GM12878 (cell line): ENCODE results near the gene IFNA13. TPM values are rescaled to one million over a fixed set of nuclear protein-coding genes. Genes with fewer than 3 reads are reported as not detected.

Experiments used
- ATAC-seq: fragments of 200-7000 bp; cut with Tn5 transposase; 3 replicates; pipeline ENCODE4 v1.9.1; 2020; ENCODE audit warnings: mild to moderate bottlenecking, moderate library complexity
- BruUV-seq: library from RNA; stranded (reverse); fragments of 400-500 nt; replicated peaks from 2 replicates; lab custom pipeline; 2021; lab: Mats Ljungman, UMichigan
- CTCF ChIA-PET: fragments of 300-600 bp; sonication (Branson Sonifier 250); formaldehyde crosslinking; extraction: SDS; loops from one replicate; lab custom pipeline; 2021; ENCODE audit warnings: inconsistent platforms; lab: Yijun Ruan, JAX
- POLR2A ChIA-PET: fragments of 350-600 bp; formaldehyde crosslinking; extraction: SDS; loops from one replicate; lab custom pipeline; 2021; ENCODE audit warnings: inconsistent platforms; lab: Charles Lee
- RAD21 ChIA-PET: fragments of 300-600 bp; sonication (Branson Sonifier 250); formaldehyde crosslinking; loops from one replicate; lab custom pipeline; 2023; ENCODE audit warnings: antibody characterized with exemption; ENCODE audit not compliant: unreplicated experiment; lab: Charles Lee
- SMC1A ChIA-PET: fragments of 300-600 bp; sonication (Branson Sonifier 250); formaldehyde crosslinking; loops from one replicate; lab custom pipeline; 2023; ENCODE audit not compliant: unreplicated experiment, uncharacterized antibody; lab: Charles Lee
- DNase-seq: peaks from one replicate; pipeline ENCODE4 v3.0.0-alpha.2; 2011; ENCODE audit warnings: low read depth, low spot score
- FAIRE-seq: peaks from 3 replicates; lab custom pipeline; 2011; peaks lifted over from hg19 to GRCh38; lab: Jason Lieb, UNC
- H2AFZ ChIP-seq: 2 replicates; pipeline ENCODE4 v1.6.0; 2011; ENCODE audit warnings: low read depth, low read length, control low read depth; ENCODE audit not compliant: control insufficient read depth
- H3K27ac ChIP-seq: 2 replicates; pipeline ENCODE4 v1.5.1; 2011; ENCODE audit warnings: control low read depth; ENCODE audit not compliant: control insufficient read depth, insufficient read depth
- H3K27me3 ChIP-seq, 2 experiments: replicated peaks in 1 of 2; 2 replicates each; pipeline versions ENCODE4 v1.6.0 to v1.6.1; 2011; ENCODE audit warnings: low read length in 1 of 2; ENCODE audit not compliant: control insufficient read depth in 2 of 2, insufficient read depth in 2 of 2
- H3K36me3 ChIP-seq, 2 experiments: 2 replicates each; pipeline ENCODE4 v1.5.1; 2011; ENCODE audit warnings: low read length in 1 of 2; ENCODE audit not compliant: control insufficient read depth in 2 of 2, insufficient read depth in 2 of 2
- H3K4me1 ChIP-seq: 2 replicates; pipeline ENCODE4 v1.6.1; 2011; ENCODE audit warnings: mild to moderate bottlenecking, low read length, moderate library complexity, mixed read lengths; ENCODE audit not compliant: control insufficient read depth, insufficient read depth
- H3K4me2 ChIP-seq: 2 replicates; pipeline ENCODE4 v1.6.0; 2011; ENCODE audit warnings: control low read depth; ENCODE audit not compliant: control insufficient read depth, insufficient read depth
- H3K4me3 ChIP-seq: fragments of 200-600 bp; sonication (generic); 2 replicates; pipeline ENCODE4 v1.5.1; 2016
- H3K79me2 ChIP-seq: 2 replicates; pipeline ENCODE4 v1.6.0; 2011; ENCODE audit warnings: low read length; ENCODE audit not compliant: control insufficient read depth, insufficient read depth
- H3K9ac ChIP-seq: 2 replicates; pipeline ENCODE4 v1.8.0; 2011; ENCODE audit warnings: low read length, control low read depth, mixed read lengths; ENCODE audit not compliant: control insufficient read depth, insufficient read depth
- H3K9me3 ChIP-seq: replicated peaks from 3 replicates; pipeline ENCODE4 v1.5.1; 2011; ENCODE audit warnings: mild to moderate bottlenecking, low read length; ENCODE audit not compliant: control insufficient read depth, insufficient read depth
- H4K20me1 ChIP-seq: 2 replicates; pipeline ENCODE4 v1.6.0; 2011; ENCODE audit not compliant: control insufficient read depth, insufficient read depth
- ATF7 ChIP-seq: fragments of 450-650 bp; IDR thresholded peaks from 2 replicates; pipeline ENCODE4 v1.6.1; 2016; ENCODE audit warnings: low read depth, mild to moderate bottlenecking
- CBX5 ChIP-seq: sonication (generic); IDR thresholded peaks from 2 replicates; pipeline ENCODE4 v1.6.1; 2016; ENCODE audit warnings: low read depth, moderate library complexity, mild to moderate bottlenecking, inconsistent platforms
- CEBPB ChIP-seq, 2 experiments: fragments of 150-350 bp in 1 of 2; IDR thresholded peaks; 2 replicates each; pipeline ENCODE4 v1.6.1; 2012 to 2014; ENCODE audit warnings: low read depth in 2 of 2, low read length in 2 of 2, borderline replicate concordance in 1 of 2, inconsistent platforms in 1 of 2
- FOXK2 ChIP-seq: fragments of 450-650 bp; IDR thresholded peaks from 2 replicates; pipeline ENCODE4 v1.6.1; 2017; ENCODE audit warnings: mild to moderate bottlenecking, moderate library complexity
- IRF4 ChIP-seq: IDR thresholded peaks from 2 replicates; pipeline ENCODE4 v1.6.1; 2011; ENCODE audit warnings: low read depth, low read length
- NBN ChIP-seq: fragments of 450-650 bp; IDR thresholded peaks from 2 replicates; pipeline ENCODE4 v1.6.1; 2016
- RB1 ChIP-seq: fragments of 450-650 bp; formaldehyde crosslinking; IDR thresholded peaks from 2 replicates; pipeline ENCODE4 v1.6.1; 2017; ENCODE audit warnings: mild to moderate bottlenecking, borderline replicate concordance
- RUNX3 ChIP-seq: IDR thresholded peaks from 2 replicates; pipeline ENCODE4 v1.6.1; 2012; ENCODE audit warnings: low read length, inconsistent platforms
- SMARCA5 ChIP-seq: fragments of 450-650 bp; IDR thresholded peaks from 2 replicates; pipeline ENCODE4 v1.6.1; 2017; ENCODE audit warnings: mild to moderate bottlenecking
- SPI1 ChIP-seq: IDR thresholded peaks from 2 replicates; pipeline ENCODE4 v1.6.1; 2011; ENCODE audit warnings: low read depth, mild to moderate bottlenecking, low read length, moderate library complexity, borderline replicate concordance; ENCODE audit not compliant: insufficient read depth
- ZNF207 ChIP-seq: fragments of 450-650 bp; IDR thresholded peaks from 2 replicates; pipeline ENCODE4 v1.6.1; 2014; ENCODE audit warnings: antibody characterized with exemption, mild to moderate bottlenecking, borderline replicate concordance
- WGBS: methylation state at CpG from one replicate; pipeline ENCODE4 v1.1.6; 2016; ENCODE audit warnings: low lambda C conversion rate; ENCODE audit not compliant: insufficient replicate concordance, insufficient coverage; ENCODE audit errors: missing lambda C conversion rate; 5-methylcytosine and 5-hydroxymethylcytosine counted together
- in situ Hi-C: fragments of 300-500 bp; cut with MboI; formaldehyde crosslinking; loops from 9 replicates; pipeline ENCODE4 v1.14.3; 2018; ENCODE audit warnings: mixed read lengths
- intact Hi-C: fragments of 100-400 bp; cut with micrococcal nuclease; formaldehyde crosslinking; loops from one replicate; pipeline ENCODE4 v1.14.2; 2022; ENCODE audit not compliant: unreplicated experiment
- polyA plus RNA-seq, 11 experiments: library from polyadenylated mRNA; depleted of rRNA in 4 of 11; unstranded in 6 of 11; stranded (reverse) in 5 of 11; fragments of >200 nt; fragmentation: Nextera tagmentation in 4 of 11; fragmentation: Illumina TruSeq in 1 of 11; extraction: Ambion mirVana in 4 of 11; extraction: Trizol in 1 of 11; gene quantifications; 1 replicate in 1 of 11; 2 replicates in 10 of 11; pipeline versions ENCODE4 v1.2.1 to v1.2.3, GENCODE V29; 2011 to 2016; ENCODE audit warnings: inconsistent platforms in 2 of 11, missing spikeins in 2 of 11, low read depth in 1 of 11
- total RNA-seq, 4 experiments: library from RNA; depleted of rRNA in 3 of 4; stranded (reverse); fragments of >200 nt in 3 of 4; fragmentation: Illumina TruSeq in 1 of 4; extraction: Trizol in 1 of 4; gene quantifications; 2 replicates each; pipeline versions ENCODE4 v1.2.1 to v1.2.3, GENCODE V29; 2013 to 2021
- TF ChIP-seq, protein P1 (sequence below): IDR thresholded peaks from 2 replicates; pipeline ENCODE4 v1.6.1; 2011; ENCODE audit warnings: low read depth, low read length, improper control_type of control experiment, borderline replicate concordance
- TF ChIP-seq, protein P2 (sequence below): fragments of 450-650 bp; IDR thresholded peaks from 2 replicates; pipeline ENCODE4 v1.6.1; 2016; ENCODE audit warnings: mild to moderate bottlenecking
- TF ChIP-seq, protein P3 (sequence below): fragments of 450-650 bp; IDR thresholded peaks from 2 replicates; pipeline ENCODE4 v1.6.1; 2016; ENCODE audit warnings: mild to moderate bottlenecking
- TF ChIP-seq, protein P4 (sequence below): IDR thresholded peaks from 2 replicates; pipeline ENCODE4 v1.6.1; 2011; ENCODE audit warnings: borderline replicate concordance, low read depth, mild to moderate bottlenecking, moderate library complexity, low read length; ENCODE audit not compliant: insufficient read depth, poor library complexity, severe bottlenecking
- TF ChIP-seq, protein P5 (sequence below): IDR thresholded peaks from 2 replicates; pipeline ENCODE4 v1.6.1; 2012; ENCODE audit warnings: low read depth, low read length, improper control_type of control experiment

IFNA13 gene
- total and polyA plus RNA-seq, 10 of the 15 experiments (the other 5 are each of a cell fraction or from before 2014, with no cell fraction given): not detected

DNA sequence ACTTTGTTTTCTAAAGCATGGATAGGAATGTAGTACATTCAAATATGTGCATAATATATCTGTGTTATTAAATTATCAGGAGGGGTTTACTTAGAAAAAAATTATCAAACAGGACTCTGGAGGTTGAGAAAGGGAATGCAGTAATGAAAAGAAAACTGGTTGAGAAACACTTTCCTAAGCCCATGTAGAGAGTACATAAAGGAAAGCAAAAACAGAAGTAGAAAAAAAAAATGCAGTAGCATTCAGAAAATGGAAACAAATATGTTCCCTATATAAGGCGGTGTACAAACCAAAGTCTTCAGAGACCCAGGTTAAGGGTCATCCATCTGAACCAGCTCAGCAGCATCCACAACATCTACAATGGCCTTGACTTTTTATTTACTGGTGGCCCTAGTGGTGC lies 41.0 kb upstream of the IFNA13 start, which contains the start of gene IFNA8:
IFNA8 (plus strand) TSS at position 301 of the 400 bp plus-strand sequence; CDS start at position 361, 60 bp downstream.
- Histone ChIP-seq H2AFZ (no peak within 1 kb of the TSS), H3K4me3 (no peak within 1 kb of the TSS), H3K4me1 (peaks cover 6% of the 10 kb centered on the region; the same call in 1 of the 2 replicates), H3K9ac (no peak within 1 kb of the TSS), H3K36me3 (no peaks in the 10 kb centered on the region), H3K27me3 (no peaks in the 10 kb centered on the region; a peak in 1 of 4 replicates)
- no peak for DNase-seq
- ChIA-PET RAD21 (interaction anchor here (0.9 to 1.8 kb wide), 5 partner anchors 18 to 156 kb away, joined by 3 to 6 read pairs (median 3); no protein-coding TSS in a partner anchor), CTCF (interaction anchor here (0.6 to 2.2 kb wide), 10 partner anchors 11 to 173 kb away, joined by 3 to 12 read pairs (median 4); no protein-coding TSS in a partner anchor)
- no TSS peak for BruUV-seq
- no peak for ATAC-seq
- TF ChIP-seq NBN (no peak), FOXK2 (no peak), ATF7 (no peak), CEBPB (IDR thresholded peaks at IDR 0.05; ENCODE audit: borderline replicate concordance in 1 of 2, low read depth in 2 of 2, low read length in 2 of 2) (no peak), RUNX3 (no peak), SPI1 (no peak), IRF4 (no peak), RB1 (no peak), ZNF207 (no peak), CBX5 (no peak), SMARCA5 (no peak)
- TF ChIP-seq, protein P1, sequence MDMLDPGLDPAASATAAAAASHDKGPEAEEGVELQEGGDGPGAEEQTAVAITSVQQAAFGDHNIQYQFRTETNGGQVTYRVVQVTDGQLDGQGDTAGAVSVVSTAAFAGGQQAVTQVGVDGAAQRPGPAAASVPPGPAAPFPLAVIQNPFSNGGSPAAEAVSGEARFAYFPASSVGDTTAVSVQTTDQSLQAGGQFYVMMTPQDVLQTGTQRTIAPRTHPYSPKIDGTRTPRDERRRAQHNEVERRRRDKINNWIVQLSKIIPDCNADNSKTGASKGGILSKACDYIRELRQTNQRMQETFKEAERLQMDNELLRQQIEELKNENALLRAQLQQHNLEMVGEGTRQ: no peak
- TF ChIP-seq, protein P2, sequence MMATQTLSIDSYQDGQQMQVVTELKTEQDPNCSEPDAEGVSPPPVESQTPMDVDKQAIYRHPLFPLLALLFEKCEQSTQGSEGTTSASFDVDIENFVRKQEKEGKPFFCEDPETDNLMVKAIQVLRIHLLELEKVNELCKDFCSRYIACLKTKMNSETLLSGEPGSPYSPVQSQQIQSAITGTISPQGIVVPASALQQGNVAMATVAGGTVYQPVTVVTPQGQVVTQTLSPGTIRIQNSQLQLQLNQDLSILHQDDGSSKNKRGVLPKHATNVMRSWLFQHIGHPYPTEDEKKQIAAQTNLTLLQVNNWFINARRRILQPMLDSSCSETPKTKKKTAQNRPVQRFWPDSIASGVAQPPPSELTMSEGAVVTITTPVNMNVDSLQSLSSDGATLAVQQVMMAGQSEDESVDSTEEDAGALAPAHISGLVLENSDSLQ: no peak
- TF ChIP-seq, protein P3, sequence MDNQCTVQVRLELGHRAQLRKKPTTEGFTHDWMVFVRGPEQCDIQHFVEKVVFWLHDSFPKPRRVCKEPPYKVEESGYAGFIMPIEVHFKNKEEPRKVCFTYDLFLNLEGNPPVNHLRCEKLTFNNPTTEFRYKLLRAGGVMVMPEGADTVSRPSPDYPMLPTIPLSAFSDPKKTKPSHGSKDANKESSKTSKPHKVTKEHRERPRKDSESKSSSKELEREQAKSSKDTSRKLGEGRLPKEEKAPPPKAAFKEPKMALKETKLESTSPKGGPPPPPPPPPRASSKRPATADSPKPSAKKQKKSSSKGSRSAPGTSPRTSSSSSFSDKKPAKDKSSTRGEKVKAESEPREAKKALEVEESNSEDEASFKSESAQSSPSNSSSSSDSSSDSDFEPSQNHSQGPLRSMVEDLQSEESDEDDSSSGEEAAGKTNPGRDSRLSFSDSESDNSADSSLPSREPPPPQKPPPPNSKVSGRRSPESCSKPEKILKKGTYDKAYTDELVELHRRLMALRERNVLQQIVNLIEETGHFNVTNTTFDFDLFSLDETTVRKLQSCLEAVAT: no peak
- TF ChIP-seq, protein P4, sequence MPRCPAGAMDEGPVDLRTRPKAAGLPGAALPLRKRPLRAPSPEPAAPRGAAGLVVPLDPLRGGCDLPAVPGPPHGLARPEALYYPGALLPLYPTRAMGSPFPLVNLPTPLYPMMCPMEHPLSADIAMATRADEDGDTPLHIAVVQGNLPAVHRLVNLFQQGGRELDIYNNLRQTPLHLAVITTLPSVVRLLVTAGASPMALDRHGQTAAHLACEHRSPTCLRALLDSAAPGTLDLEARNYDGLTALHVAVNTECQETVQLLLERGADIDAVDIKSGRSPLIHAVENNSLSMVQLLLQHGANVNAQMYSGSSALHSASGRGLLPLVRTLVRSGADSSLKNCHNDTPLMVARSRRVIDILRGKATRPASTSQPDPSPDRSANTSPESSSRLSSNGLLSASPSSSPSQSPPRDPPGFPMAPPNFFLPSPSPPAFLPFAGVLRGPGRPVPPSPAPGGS: no peak
- TF ChIP-seq, protein P5, sequence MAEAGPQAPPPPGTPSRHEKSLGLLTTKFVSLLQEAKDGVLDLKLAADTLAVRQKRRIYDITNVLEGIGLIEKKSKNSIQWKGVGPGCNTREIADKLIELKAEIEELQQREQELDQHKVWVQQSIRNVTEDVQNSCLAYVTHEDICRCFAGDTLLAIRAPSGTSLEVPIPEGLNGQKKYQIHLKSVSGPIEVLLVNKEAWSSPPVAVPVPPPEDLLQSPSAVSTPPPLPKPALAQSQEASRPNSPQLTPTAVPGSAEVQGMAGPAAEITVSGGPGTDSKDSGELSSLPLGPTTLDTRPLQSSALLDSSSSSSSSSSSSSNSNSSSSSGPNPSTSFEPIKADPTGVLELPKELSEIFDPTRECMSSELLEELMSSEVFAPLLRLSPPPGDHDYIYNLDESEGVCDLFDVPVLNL: no peak
- TF ChIP-seq, all 136 proteins: peak for 0
- in situ Hi-C loops: no loop called here
- H4K20me1 ChIP-seq: no peaks in the 10 kb centered on the region
- WGBS: 61% methylated on average over 1 of the region's 1 CpG
- H3K79me2 ChIP-seq: no peaks in the 10 kb centered on the region
- intact Hi-C loops: no loop called here
- SMC1A ChIA-PET: interaction anchor here (1.0 to 3.2 kb wide), 7 partner anchors 10 to 90 kb away, joined by 3 to 14 read pairs (median 5); partner anchors contain the start of gene KLHL9
- H3K9me3 ChIP-seq: no peaks in the 10 kb centered on the region
- POLR2A ChIA-PET: no interaction called here
- H3K27ac ChIP-seq: no peak within 1 kb of the TSS
- H3K4me2 ChIP-seq: no peak within 1 kb of the TSS
- no peak for FAIRE-seq
